ENCODE data around the gene IFITM1. TPM values are rescaled to one million over a fixed set of nuclear protein-coding genes. Genes with fewer than 3 reads are reported as not detected.
"Not testable (repeated sequence)": the region's sequence is repeated elsewhere in the genome, so short reads cannot be mapped to it uniquely, and the experiment has no call there.

IFITM1 gene
- total RNA-seq, 2 experiments from 2014 or later, result 286 to 306 TPM

- H3K27ac ChIP-seq (ENCODE audit: low read depth in 1 of 2, low read length in 2 of 2), result peak overlapping the region; percentile 9 to 41
- H3K4me3 ChIP-seq (ENCODE audit: low read length), result no peak overlapping the region
- no peaks in the 10 kb centered on the region for H3K27me3 ChIP-seq (ENCODE audit: control insufficient read depth in 1 of 2, insufficient read depth in 2 of 2, low read length in 2 of 2)
- DNase-seq (no peak), ATAC-seq (ENCODE audit: poor library complexity) (no peak)
- POLR2A ChIA-PET, result interaction anchor here (1.0 to 3.7 kb wide), 9 partner anchors 10 to 145 kb away, joined by 3 to 30 read pairs (median 5); partner anchors contain the start of genes BET1L, NLRP6, PGGHG and PSMD13
- no peak for TF ChIP-seq CTCF (IDR thresholded peaks at IDR 0.05)
- Mint-ChIP-seq H3K4me3 (peak overlapping the region; percentile 56), H3K27ac (peak overlapping the region; percentile 96), H3K4me1 (ENCODE audit: low read depth) (peaks cover 39% of the 10 kb centered on the region), H3K9me3 (no peaks in the 10 kb centered on the region), H3K36me3 (ENCODE audit: low read depth) (peaks cover 17% of the 10 kb centered on the region), H3K27me3 (no peaks in the 10 kb centered on the region)
- CTCF ChIA-PET, result interaction anchor here (0.8 to 3.8 kb wide), 10 partner anchors 11 to 144 kb away, joined by 3 to 31 read pairs (median 8); partner anchors contain the start of genes PGGHG and PTDSS2
- H3K36me3 ChIP-seq (ENCODE audit: insufficient read depth, low read length), result no peaks in the 10 kb centered on the region
- H3K9me3 ChIP-seq (ENCODE audit: control insufficient read depth in 1 of 2, insufficient read depth in 1 of 2, low read length in 2 of 2), result no peaks in the 10 kb centered on the region
- intact Hi-C loops (cut with DNase I, micrococcal nuclease), result loop anchor here (1.0 to 10.0 kb wide), 7 partner anchors 17 to 209 kb away; partner anchors contain the start of genes PGGHG (in 1 of the 2) and PTDSS2 (in 1 of the 2)
- peaks cover 47% of the 10 kb centered on the region for H3K4me1 ChIP-seq (ENCODE audit: insufficient read depth, low read length)
These were observed 8.0 kb upstream of the IFITM1 start for GRCh38 chr11:305844-306211.

DNA sequence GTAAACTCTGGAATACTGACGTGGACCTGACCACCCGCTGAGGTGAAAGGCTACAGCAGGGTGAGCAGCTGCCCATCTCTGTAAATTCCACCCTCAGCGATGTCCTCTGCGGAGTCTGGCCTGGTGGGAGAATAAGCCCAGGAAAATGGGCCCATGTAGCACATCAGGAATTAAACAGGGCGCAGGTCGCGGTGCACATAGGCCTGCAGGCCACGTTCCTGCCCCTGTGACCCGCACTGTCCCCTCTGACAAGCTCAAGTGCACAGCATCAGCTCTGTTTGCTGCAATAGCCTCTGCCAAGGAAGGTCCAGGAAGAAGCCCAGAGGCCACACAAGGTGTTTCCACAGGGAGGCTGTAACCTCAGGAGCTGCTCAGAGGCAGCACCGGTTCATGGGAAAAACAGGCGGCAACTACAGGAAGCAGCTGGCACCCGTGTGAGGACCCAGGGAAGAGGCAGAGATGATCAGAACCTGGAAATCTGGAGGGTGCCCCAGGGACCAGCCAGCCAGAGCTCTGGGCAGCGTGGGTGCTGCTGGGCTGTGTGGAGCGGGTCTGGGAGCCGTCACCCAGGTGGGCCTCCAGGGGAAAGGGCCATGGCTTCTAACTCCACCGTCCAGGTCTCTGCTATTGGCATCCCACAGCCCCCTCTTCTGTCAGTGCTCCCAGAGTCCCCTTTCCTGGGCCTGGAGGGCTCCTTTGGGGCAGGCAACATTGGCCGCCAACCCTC lies 7.0 kb upstream of the IFITM1 start:
- DNase-seq, result no peak
- Mint-ChIP-seq H3K4me1 (ENCODE audit: low read depth) (peaks cover 42% of the 10 kb centered on the region), H3K4me3 (peak overlapping the region; percentile 63), H3K27ac (peak overlapping the region; percentile 96), H3K27me3 (no peaks in the 10 kb centered on the region), H3K9me3 (no peaks in the 10 kb centered on the region), H3K36me3 (ENCODE audit: low read depth) (peaks cover 19% of the 10 kb centered on the region)
- intact Hi-C loops (cut with DNase I, micrococcal nuclease), result loop anchor here (5.0 to 10.0 kb wide), 3 partner anchors 40 to 208 kb away; no protein-coding TSS in a partner anchor
- peaks cover 48% of the 10 kb centered on the region for H3K4me1 ChIP-seq (ENCODE audit: insufficient read depth, low read length)
- ChIA-PET POLR2A (interaction anchor here (1.6 to 3.7 kb wide), 4 partner anchors 9 to 144 kb away, joined by 4 to 30 read pairs (median 14); partner anchors contain the start of genes BET1L, PTDSS2 and RIC8A), CTCF (interaction anchor here (2.4 to 3.8 kb wide), 3 partner anchors 10 to 56 kb away, joined by 18 to 31 read pairs (median 21); no protein-coding TSS in a partner anchor)
- no peak for TF ChIP-seq CTCF (IDR thresholded peaks at IDR 0.05)
- H3K9me3 ChIP-seq (ENCODE audit: control insufficient read depth in 1 of 2, insufficient read depth in 1 of 2, low read length in 2 of 2), result no peaks in the 10 kb centered on the region
- no peaks in the 10 kb centered on the region for H3K27me3 ChIP-seq (ENCODE audit: control insufficient read depth in 1 of 2, insufficient read depth in 2 of 2, low read length in 2 of 2)
- no peak for ATAC-seq (ENCODE audit: poor library complexity)
- H3K36me3 ChIP-seq (ENCODE audit: insufficient read depth, low read length), result no peaks in the 10 kb centered on the region
- peak overlapping the region; percentile 79 for H3K4me3 ChIP-seq (ENCODE audit: low read length)
- H3K27ac ChIP-seq (ENCODE audit: low read depth in 1 of 2, low read length in 2 of 2), result peak overlapping the region; percentile 79 to 82

DNA sequence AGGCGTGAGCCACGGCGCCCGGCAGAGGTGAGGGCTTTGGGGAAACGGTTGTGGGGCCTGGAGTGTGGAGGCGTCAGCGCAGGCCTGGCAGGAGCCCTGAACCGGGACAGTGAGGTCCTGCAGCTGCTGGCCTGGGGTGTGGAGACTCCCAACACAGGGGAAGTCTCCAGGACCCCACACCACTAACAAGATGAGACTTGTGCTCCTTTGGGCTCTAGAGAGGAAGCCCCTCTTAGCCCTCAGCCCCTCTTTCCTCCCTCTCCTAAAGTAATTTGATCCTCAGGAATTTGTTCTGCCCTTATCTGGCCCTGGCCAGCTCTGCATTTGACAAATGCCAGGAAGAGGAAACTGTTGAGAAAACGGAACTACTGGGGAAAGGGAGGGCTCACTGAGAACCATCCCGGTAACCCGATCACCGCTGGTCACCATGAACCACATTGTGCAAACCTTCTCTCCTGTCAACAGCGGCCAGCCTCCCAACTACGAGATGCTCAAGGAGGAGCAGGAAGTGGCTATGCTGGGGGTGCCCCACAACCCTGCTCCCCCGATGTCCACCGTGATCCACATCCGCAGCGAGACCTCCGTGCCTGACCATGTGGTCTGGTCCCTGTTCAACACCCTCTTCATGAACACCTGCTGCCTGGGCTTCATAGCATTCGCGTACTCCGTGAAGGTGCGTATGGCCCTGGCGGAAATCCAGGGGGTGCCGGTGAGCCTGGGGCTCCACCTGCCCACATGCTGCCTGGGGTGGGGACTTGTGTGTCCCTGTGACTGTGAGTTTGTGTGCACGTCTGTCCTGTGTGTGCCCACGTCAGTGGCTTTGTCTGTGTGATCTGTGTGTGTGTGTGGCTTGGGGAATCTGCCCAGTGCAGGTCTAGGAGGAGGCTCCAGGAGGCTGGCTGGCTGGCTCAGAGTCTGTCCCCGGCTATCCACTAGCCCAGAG lies 5.8 kb upstream of the IFITM1 start, which contains the start of gene IFITM2:
TSS of gene IFITM2 (plus strand) at position 51 of the 943 bp plus-strand sequence. CDS start at position 428, 377 bp downstream.
- peak; percentile 64 for ATAC-seq (ENCODE audit: poor library complexity)
- Mint-ChIP-seq H3K4me1 (ENCODE audit: low read depth) (peaks cover 51% of the 10 kb centered on the region), H3K27ac (peak within 1 kb of the TSS; percentile 96), H3K36me3 (ENCODE audit: low read depth) (peaks cover 28% of the 10 kb centered on the region), H3K4me3 (peak within 1 kb of the TSS; percentile 93)
- intact Hi-C loops (cut with DNase I, micrococcal nuclease), result loop anchor here (5.0 to 10.0 kb wide), 3 partner anchors 41 to 207 kb away; no protein-coding TSS in a partner anchor
- H3K36me3 ChIP-seq (ENCODE audit: insufficient read depth, low read length); H3K9me3 ChIP-seq (ENCODE audit: control insufficient read depth in 1 of 2, insufficient read depth in 1 of 2, low read length in 2 of 2); H3K9me3 Mint-ChIP-seq; H3K27me3 Mint-ChIP-seq; H3K27me3 ChIP-seq (ENCODE audit: control insufficient read depth in 1 of 2, insufficient read depth in 2 of 2, low read length in 2 of 2): not testable (repeated sequence)
- Histone ChIP-seq H3K4me1 (ENCODE audit: insufficient read depth, low read length) (peaks cover 59% of the 10 kb centered on the region), H3K27ac (ENCODE audit: low read depth in 1 of 2, low read length in 2 of 2) (peak within 1 kb of the TSS; percentile 79 to 82), H3K4me3 (ENCODE audit: low read length) (peak within 1 kb of the TSS; percentile 79)
- POLR2A ChIA-PET, result interaction anchor here (0.6 to 1.5 kb wide), 6 partner anchors 9 to 71 kb away, joined by 3 to 4 read pairs (median 3); partner anchors contain the start of gene PSMD13
- DNase-seq, result peak in 8 of 14 experiments; percentile 43 to 81 (median 57)
- CTCF ChIA-PET, result interaction anchor here (1.5 to 3.8 kb wide), 2 partner anchors 47 to 57 kb away, joined by 6 to 31 read pairs; no protein-coding TSS in a partner anchor

- not testable (repeated sequence) for H3K27me3 ChIP-seq (ENCODE audit: control insufficient read depth in 1 of 2, insufficient read depth in 2 of 2, low read length in 2 of 2); H3K9me3 Mint-ChIP-seq; H3K9me3 ChIP-seq (ENCODE audit: control insufficient read depth in 1 of 2, insufficient read depth in 1 of 2, low read length in 2 of 2); H3K27me3 Mint-ChIP-seq; H3K36me3 ChIP-seq (ENCODE audit: insufficient read depth, low read length); ATAC-seq (ENCODE audit: poor library complexity)
- intact Hi-C loops (cut with DNase I, micrococcal nuclease), result loop anchor here (5.0 to 10.0 kb wide), 3 partner anchors 42 to 206 kb away; no protein-coding TSS in a partner anchor
- peaks cover 69% of the 10 kb centered on the region for H3K4me1 ChIP-seq (ENCODE audit: insufficient read depth, low read length)
- H3K27ac ChIP-seq (ENCODE audit: low read depth in 1 of 2, low read length in 2 of 2), result peak overlapping the region; percentile 60 to 79
- peak overlapping the region; percentile 93 for H3K4me3 Mint-ChIP-seq
- CTCF ChIA-PET, result interaction anchor here (1.5 kb wide), 2 partner anchors 46 to 58 kb away, joined by 6 to 7 read pairs; no protein-coding TSS in a partner anchor
- peak in 5 of 14 experiments; percentile 50 to 65 (median 53) for DNase-seq
- H3K4me3 ChIP-seq (ENCODE audit: low read length), result peak overlapping the region; percentile 79
- H3K4me1 Mint-ChIP-seq (ENCODE audit: low read depth), result peaks cover 59% of the 10 kb centered on the region
- POLR2A ChIA-PET, result interaction anchor here (0.9 to 1.9 kb wide), 11 partner anchors 8 to 102 kb away, joined by 3 to 12 read pairs (median 4); partner anchors contain the start of genes BET1L, PGGHG, PSMD13 and RIC8A
- peak overlapping the region; percentile 96 for H3K27ac Mint-ChIP-seq
- H3K36me3 Mint-ChIP-seq (ENCODE audit: low read depth), result peaks cover 37% of the 10 kb centered on the region
These were observed 4.8 kb upstream of the IFITM1 start for GRCh38 chr11:308740-309665.
